ENCODE measurements around the gene CRELD1.
"Not testable (repeated sequence)": the region's sequence is repeated elsewhere in the genome, so short reads cannot be mapped to it uniquely, and the experiment has no call there.

Gene CRELD1

GRCh38 chr3:9937486-9938238, 4.0 kb downstream of the CRELD1 start:
- no peak for DNase-seq

GRCh38 chr3:9938966-9939365, 5.3 kb downstream of the CRELD1 start:
- DNase-seq, result no peak

- not testable (repeated sequence) for DNase-seq
Measured at GRCh38 chr3:9939906-9940305, 6.3 kb downstream of the CRELD1 start.

- no peak for DNase-seq
Measured at GRCh38 chr3:9940746-9941145, 7.1 kb downstream of the CRELD1 start.

GRCh38 chr3:9942164-9942563, 8.5 kb downstream of the CRELD1 start:
- no peak for DNase-seq

GRCh38 chr3:9942934-9943690, 9.5 kb downstream of the CRELD1 start:
- DNase-seq, result no peak

GRCh38 chr3:9944271-9944670, 10.6 kb downstream of the CRELD1 start:
- no peak for DNase-seq

GRCh38 chr3:9945358-9945757, 11.7 kb downstream of the CRELD1 start:
- no peak for DNase-seq

- DNase-seq, result peak; percentile 90
Measured at GRCh38 chr3:9946112-9947024, 12.7 kb downstream of the CRELD1 start.

- DNase-seq, result no peak
Measured at GRCh38 chr3:9947025-9947995, 13.7 kb downstream of the CRELD1 start.

- DNase-seq, result no peak
Measured at GRCh38 chr3:9948586-9948985, 15.0 kb downstream of the CRELD1 start.

- no peak for DNase-seq
Measured at GRCh38 chr3:9949115-9949514, 15.5 kb downstream of the CRELD1 start.

GRCh38 chr3:9949626-9950025, 16.0 kb downstream of the CRELD1 start:
- DNase-seq, result no peak

- no peak for DNase-seq
Measured at GRCh38 chr3:9951126-9951525, 17.5 kb downstream of the CRELD1 start.

- no peak for DNase-seq
Measured at GRCh38 chr3:9951598-9951961, 17.9 kb downstream of the CRELD1 start.

- peak; percentile 41 for DNase-seq
Measured at GRCh38 chr3:9951962-9952805, 18.6 kb downstream of the CRELD1 start, which contains the start of gene PRRT3. TSS of gene PRRT3 (minus strand) at chr3:9952408. CDS start at chr3:9950115, 2,293 bp downstream.

- no peak for DNase-seq
Measured at GRCh38 chr3:9955067-9955502, 21.5 kb downstream of the CRELD1 start.

- no peak for DNase-seq
Measured at GRCh38 chr3:9955611-9956352, 22.1 kb downstream of the CRELD1 start.

- DNase-seq, result no peak
Measured at GRCh38 chr3:9957214-9957613, 23.6 kb downstream of the CRELD1 start.

- no peak for DNase-seq
Measured at GRCh38 chr3:9965200-9965875, 31.7 kb downstream of the CRELD1 start.
